ENCODE measurements around the gene CLCNKA. TPM values are rescaled to one million over a fixed set of nuclear protein-coding genes. Genes with fewer than 3 reads are reported as not detected.
"Not testable (repeated sequence)": the region's sequence is repeated elsewhere in the genome, so short reads cannot be mapped to it uniquely, and the experiment has no call there.

Gene CLCNKA
- total RNA-seq, result not detected

DNA sequence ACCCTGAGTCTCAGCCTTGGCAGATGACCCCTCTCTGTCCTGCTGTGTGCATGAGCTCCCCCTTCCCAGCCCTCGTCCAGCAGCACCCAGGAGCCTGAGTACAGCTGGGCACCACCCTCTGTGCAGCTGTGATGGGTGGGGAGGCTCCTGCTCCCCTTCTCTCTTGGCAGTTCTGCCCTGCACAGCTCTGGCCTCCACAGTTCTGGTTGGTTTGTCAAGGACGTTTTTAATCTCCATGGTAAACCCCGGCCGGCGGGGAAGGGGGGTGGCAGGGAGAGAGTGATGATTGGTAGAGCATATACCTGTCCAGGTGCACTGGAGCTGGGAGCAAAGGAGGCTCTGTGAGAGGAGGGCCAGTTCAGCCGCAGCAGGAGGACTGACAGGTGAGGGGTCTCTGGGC lies at the start of gene CLCNKA:
Gene CLCNKA (plus strand): TSS at position 356 of the 400 bp plus-strand sequence. CDS start 584 bp downstream, outside the sequence.
- Mint-ChIP-seq H3K27me3 (no peaks in the 10 kb centered on the region), H3K4me3 (no peak within 1 kb of the TSS), H3K27ac (no peak within 1 kb of the TSS), H3K4me1 (no peaks in the 10 kb centered on the region), H3K9me3 (ENCODE audit: low read depth) (no peaks in the 10 kb centered on the region), H3K36me3 (ENCODE audit: low read depth) (no peaks in the 10 kb centered on the region)
- ChIA-PET POLR2A (no interaction called here), CTCF (interaction anchor here (0.6 kb wide), 1 partner anchor 27 kb away, joined by 3 read pairs; no protein-coding TSS in a partner anchor)
- ATAC-seq, result no peak
- intact Hi-C loops (cut with DNase I, micrococcal nuclease), result no loop called here
- DNase-seq, result no peak

- Mint-ChIP-seq H3K4me1 (peaks cover 66% of the 10 kb centered on the region), H3K27me3 (no peaks in the 10 kb centered on the region), H3K4me3 (no peak overlapping the region), H3K9me3 (ENCODE audit: low read depth) (no peaks in the 10 kb centered on the region), H3K36me3 (ENCODE audit: low read depth) (peaks cover 54% of the 10 kb centered on the region), H3K27ac (no peak overlapping the region)
- intact Hi-C loops (cut with DNase I, micrococcal nuclease), result loop anchor here in 1 of 2 experiments (10.0 kb wide), 1 partner anchor 932 kb away; no protein-coding TSS in a partner anchor
- DNase-seq, result no peak
- ATAC-seq, result no peak
- CTCF ChIA-PET, result no interaction called here
- POLR2A ChIA-PET, result interaction anchor here (0.5 to 5.2 kb wide), 4 partner anchors 8 to 1235 kb away, joined by 4 to 45 read pairs (median 6); no protein-coding TSS in a partner anchor
These were observed 49.4 kb upstream of the CLCNKA start for GRCh38 chr1:15972409-15972808.

GRCh38 chr1:15973772-15974171 lies 48.1 kb upstream of the CLCNKA start:
- ChIA-PET POLR2A (interaction anchor here (1.0 to 5.2 kb wide), 2 partner anchors 24 to 55 kb away, joined by 3 to 45 read pairs; no protein-coding TSS in a partner anchor), CTCF (interaction anchor here (0.8 to 0.9 kb wide), 2 partner anchors 10 to 169 kb away, joined by 3 to 4 read pairs; no protein-coding TSS in a partner anchor)
- ATAC-seq (no peak), DNase-seq (no peak)
- H3K4me1 Mint-ChIP-seq, result peaks cover 54% of the 10 kb centered on the region
- peak overlapping the region; percentile 1 for H3K4me3 Mint-ChIP-seq
- intact Hi-C loops (cut with DNase I, micrococcal nuclease), result loop anchor here in 1 of 2 experiments (2.0 to 10.0 kb wide), 2 partner anchors 449 to 931 kb away; partner anchors contain the start of gene CASP9
- no peaks in the 10 kb centered on the region for H3K27me3 Mint-ChIP-seq
- peak overlapping the region; percentile 49 for H3K27ac Mint-ChIP-seq
- no peaks in the 10 kb centered on the region for H3K9me3 Mint-ChIP-seq (ENCODE audit: low read depth)
- peaks cover 41% of the 10 kb centered on the region for H3K36me3 Mint-ChIP-seq (ENCODE audit: low read depth)

- H3K36me3 Mint-ChIP-seq (ENCODE audit: low read depth), result peaks cover 35% of the 10 kb centered on the region
- peak overlapping the region; percentile 85 for H3K4me3 Mint-ChIP-seq
- H3K9me3 Mint-ChIP-seq (ENCODE audit: low read depth), result no peaks in the 10 kb centered on the region
- ATAC-seq (peak; percentile 54), DNase-seq (peak; percentile 62)
- H3K27ac Mint-ChIP-seq, result peak overlapping the region; percentile 93
- POLR2A ChIA-PET, result interaction anchor here (0.6 to 5.2 kb wide), 4 partner anchors 9 to 34 kb away, joined by 3 to 45 read pairs (median 24); no protein-coding TSS in a partner anchor
- H3K27me3 Mint-ChIP-seq, result no peaks in the 10 kb centered on the region
- CTCF ChIA-PET, result interaction anchor here (0.6 to 2.7 kb wide), 8 partner anchors 8 to 378 kb away, joined by 3 to 17 read pairs (median 4); partner anchors contain the start of gene FBXO42
- intact Hi-C loops (cut with DNase I, micrococcal nuclease), result loop anchor here (1.0 to 10.0 kb wide), 4 partner anchors 9 to 930 kb away; partner anchors contain the start of gene CASP9 (in 1 of the 2)
- peaks cover 53% of the 10 kb centered on the region for H3K4me1 Mint-ChIP-seq
These were observed 47.0 kb upstream of the CLCNKA start for GRCh38 chr1:15974855-15975254.

DNA sequence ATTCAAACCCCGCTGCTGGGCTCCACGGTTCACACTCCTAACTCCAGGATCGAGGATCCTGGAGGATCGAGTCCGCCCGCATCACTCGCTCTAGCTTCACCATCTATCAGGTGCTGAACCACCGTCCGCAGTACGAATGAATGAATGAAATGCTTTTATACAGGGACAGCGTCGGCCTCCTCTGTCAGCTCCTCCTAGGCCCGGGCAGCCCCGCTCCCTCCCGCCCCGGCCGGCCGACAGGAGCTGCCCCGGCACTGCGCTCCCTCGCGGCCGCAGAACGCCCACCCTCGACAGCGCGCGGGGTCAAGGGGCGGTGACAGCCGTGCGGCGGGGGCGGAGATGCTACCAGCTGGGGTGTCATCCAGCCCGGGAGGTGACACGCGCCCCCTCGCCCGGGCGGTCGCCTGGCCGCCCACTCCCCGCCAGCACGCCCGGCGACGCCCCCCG lies 46.5 kb upstream of the CLCNKA start:
- Mint-ChIP-seq H3K27ac (peak overlapping the region; percentile 93), H3K4me3 (peak overlapping the region; percentile 85), H3K9me3 (ENCODE audit: low read depth) (no peaks in the 10 kb centered on the region), H3K36me3 (ENCODE audit: low read depth) (peaks cover 29% of the 10 kb centered on the region), H3K27me3 (no peaks in the 10 kb centered on the region), H3K4me1 (peaks cover 48% of the 10 kb centered on the region)
- intact Hi-C loops (cut with DNase I, micrococcal nuclease), result loop anchor here (1.0 to 10.0 kb wide), 4 partner anchors 9 to 929 kb away; partner anchors contain the start of gene CASP9 (in 1 of the 2)
- peak; percentile 84 for DNase-seq
- POLR2A ChIA-PET, result interaction anchor here (0.6 to 5.2 kb wide), 8 partner anchors 9 to 206 kb away, joined by 3 to 45 read pairs (median 7); no protein-coding TSS in a partner anchor
- peak; percentile 62 for ATAC-seq
- CTCF ChIA-PET, result interaction anchor here (0.6 to 2.7 kb wide), 12 partner anchors 9 to 377 kb away, joined by 3 to 17 read pairs (median 4); partner anchors contain the start of genes FBXO42 and SPEN

DNA sequence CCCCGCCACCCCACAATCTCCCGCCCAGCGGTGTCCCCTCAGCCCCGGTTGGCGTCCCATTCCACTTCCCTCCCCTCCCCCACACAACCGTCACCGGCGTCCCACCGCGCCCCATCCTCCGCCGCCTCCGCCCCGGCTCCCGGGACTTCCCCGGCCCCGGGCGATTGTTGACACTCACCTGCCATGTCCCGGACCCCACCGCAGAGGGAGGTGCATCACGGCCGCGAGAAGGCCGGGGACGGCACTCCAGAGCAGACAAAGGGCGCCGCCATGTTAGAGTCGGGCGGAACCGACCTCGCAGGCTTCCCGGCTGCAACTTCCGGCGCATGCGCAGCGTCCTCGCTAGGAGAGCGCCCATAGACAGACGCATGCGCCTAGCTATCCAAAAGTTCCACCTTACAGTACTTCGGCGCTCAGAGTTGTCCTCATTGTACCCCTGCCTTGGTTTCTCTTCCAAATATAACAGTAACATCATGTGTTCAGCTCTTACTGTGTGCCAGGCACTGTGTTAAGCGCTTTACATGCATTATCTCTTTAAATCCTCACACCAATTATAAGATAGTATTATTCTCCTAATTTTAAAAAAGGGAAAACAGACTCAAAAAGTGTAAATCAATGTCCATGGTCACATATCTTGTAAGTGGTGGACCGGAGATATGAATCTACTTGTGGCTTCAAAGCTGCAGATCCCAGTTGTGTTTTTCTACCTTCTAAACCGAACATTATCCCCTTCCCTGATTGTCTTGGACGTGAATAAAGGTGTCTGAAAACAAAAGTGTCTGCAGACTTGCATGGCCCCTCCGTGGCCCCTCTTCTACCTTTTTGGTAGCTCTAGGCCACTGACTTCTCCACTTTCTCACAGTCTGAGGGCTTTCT lies 45.8 kb upstream of the CLCNKA start, which contains the start of gene ZBTB17:
Gene ZBTB17 (minus strand): TSS at position 297 of the 876 bp plus-strand sequence. CDS start 27,606 bp downstream, outside the sequence.
- POLR2A ChIA-PET, result interaction anchor here (0.5 to 5.2 kb wide), 9 partner anchors 10 to 206 kb away, joined by 3 to 45 read pairs (median 8); no protein-coding TSS in a partner anchor
- intact Hi-C loops (cut with DNase I, micrococcal nuclease), result loop anchor here (1.0 to 10.0 kb wide), 7 partner anchors 10 to 929 kb away; partner anchors contain the start of genes CASP9 (in 1 of the 2), DDI2 (in 1 of the 2) and SPEN (in 1 of the 2)

DNA sequence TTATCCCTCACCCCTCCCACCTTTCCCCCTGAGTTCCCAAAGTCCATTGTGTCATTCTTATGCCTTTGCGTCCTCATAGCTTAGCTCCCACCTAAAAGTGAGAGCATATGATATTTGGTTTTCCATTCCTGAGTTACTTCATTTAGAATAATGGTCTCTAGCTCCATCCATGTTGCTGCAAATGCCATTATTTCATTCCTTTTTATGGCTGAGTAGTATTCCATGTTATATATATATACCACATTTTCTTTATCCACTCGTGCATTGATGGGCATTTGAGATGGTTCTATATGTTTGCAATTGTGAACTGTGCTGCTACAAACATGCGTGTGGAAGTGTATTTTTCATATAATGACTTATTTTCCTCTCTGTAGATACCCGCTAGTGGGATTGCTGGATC lies 43.9 kb upstream of the CLCNKA start:
- ATAC-seq; H3K4me3 Mint-ChIP-seq; H3K9me3 Mint-ChIP-seq (ENCODE audit: low read depth); H3K27me3 Mint-ChIP-seq; H3K27ac Mint-ChIP-seq; CTCF ChIA-PET; POLR2A ChIA-PET; DNase-seq: not testable (repeated sequence)
- intact Hi-C loops (cut with DNase I, micrococcal nuclease), result loop anchor here in 1 of 2 experiments (10.0 kb wide), 1 partner anchor 927 kb away; no protein-coding TSS in a partner anchor
- peaks cover 28% of the 10 kb centered on the region for H3K4me1 Mint-ChIP-seq
- H3K36me3 Mint-ChIP-seq (ENCODE audit: low read depth), result peaks cover 11% of the 10 kb centered on the region

More for the DNA sequence above, 45.8 kb upstream of the CLCNKA start, which contains the start of gene ZBTB17:
- Mint-ChIP-seq H3K4me1 (peaks cover 42% of the 10 kb centered on the region), H3K27me3 (no peaks in the 10 kb centered on the region), H3K4me3 (peak within 1 kb of the TSS; percentile 85), H3K9me3 (ENCODE audit: low read depth) (no peaks in the 10 kb centered on the region), H3K36me3 (ENCODE audit: low read depth) (peaks cover 25% of the 10 kb centered on the region), H3K27ac (peak within 1 kb of the TSS; percentile 93)
- peak; percentile 89 for ATAC-seq
- CTCF ChIA-PET, result interaction anchor here (0.5 to 2.7 kb wide), 8 partner anchors 10 to 265 kb away, joined by 3 to 17 read pairs (median 4); partner anchors contain the start of gene SPEN
- peak; percentile 98 for DNase-seq

DNA sequence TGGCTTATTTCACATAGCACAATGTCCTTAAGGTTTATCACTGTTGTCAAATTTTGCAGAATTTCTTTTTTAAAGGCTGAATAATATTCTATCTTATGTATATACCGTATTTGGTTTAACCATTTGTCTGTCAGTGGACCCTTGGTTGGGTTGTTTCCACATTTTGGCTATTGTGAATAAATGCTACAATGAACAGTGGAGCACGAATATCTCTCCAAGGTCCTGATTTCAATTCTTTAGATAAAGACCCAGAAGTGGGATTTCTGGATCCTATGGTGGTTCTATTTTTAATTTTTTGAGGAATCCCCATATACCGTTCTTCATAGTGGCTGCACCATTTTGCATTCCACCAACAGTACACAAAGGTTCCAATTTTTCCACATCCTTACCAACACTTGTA lies 40.2 kb upstream of the CLCNKA start:
- ATAC-seq (no peak), DNase-seq (no peak)
- H3K27ac Mint-ChIP-seq, result no peak overlapping the region
- H3K27me3 Mint-ChIP-seq, result no peaks in the 10 kb centered on the region
- intact Hi-C loops (cut with DNase I, micrococcal nuclease), result no loop called here
- H3K9me3 Mint-ChIP-seq (ENCODE audit: low read depth), result peaks cover 7% of the 10 kb centered on the region
- H3K4me3 Mint-ChIP-seq, result no peak overlapping the region
- H3K36me3 Mint-ChIP-seq (ENCODE audit: low read depth), result no peaks in the 10 kb centered on the region
- ChIA-PET POLR2A (no interaction called here), CTCF (no interaction called here)
- peaks cover 27% of the 10 kb centered on the region for H3K4me1 Mint-ChIP-seq

- no peak overlapping the region for H3K4me3 Mint-ChIP-seq
- POLR2A ChIA-PET, result interaction anchor here (0.5 kb wide), 1 partner anchor 19 kb away, joined by 5 read pairs; no protein-coding TSS in a partner anchor
- DNase-seq (no peak), ATAC-seq (no peak)
- intact Hi-C loops (cut with DNase I, micrococcal nuclease), result no loop called here
- peaks cover 7% of the 10 kb centered on the region for H3K9me3 Mint-ChIP-seq (ENCODE audit: low read depth)
- H3K4me1 Mint-ChIP-seq, result peaks cover 24% of the 10 kb centered on the region
- H3K27ac Mint-ChIP-seq, result no peak overlapping the region
- H3K27me3 Mint-ChIP-seq, result no peaks in the 10 kb centered on the region
- CTCF ChIA-PET, result interaction anchor here (0.7 kb wide), 1 partner anchor 12 kb away, joined by 3 read pairs; no protein-coding TSS in a partner anchor
- H3K36me3 Mint-ChIP-seq (ENCODE audit: low read depth), result no peaks in the 10 kb centered on the region
These were observed 38.6 kb upstream of the CLCNKA start for GRCh38 chr1:15983275-15983674.

GRCh38 chr1:15985611-15986297 lies 36.1 kb upstream of the CLCNKA start:
- H3K36me3 Mint-ChIP-seq (ENCODE audit: low read depth), result no peaks in the 10 kb centered on the region
- H3K4me1 Mint-ChIP-seq, result peaks cover 24% of the 10 kb centered on the region
- no peaks in the 10 kb centered on the region for H3K27me3 Mint-ChIP-seq
- ChIA-PET CTCF (interaction anchor here (1.0 to 2.4 kb wide), 3 partner anchors 9 to 23 kb away, joined by 3 to 8 read pairs (median 4); no protein-coding TSS in a partner anchor), POLR2A (no interaction called here)
- intact Hi-C loops (cut with DNase I, micrococcal nuclease), result no loop called here
- H3K4me3 Mint-ChIP-seq, result no peak overlapping the region
- ATAC-seq (no peak), DNase-seq (no peak)
- peaks cover 7% of the 10 kb centered on the region for H3K9me3 Mint-ChIP-seq (ENCODE audit: low read depth)
- peak overlapping the region; percentile 13 for H3K27ac Mint-ChIP-seq

Data from activated CD4-positive, alpha-beta T cell treated with anti-CD3 and anti-CD28 coated beads for 36 hours (primary cell).